HepG2 (cell line): ENCODE results near the gene BMERB1. TPM values are rescaled to one million over a fixed set of nuclear protein-coding genes. Genes with fewer than 3 reads are reported as not detected.

Source experiments
- ATAC-seq: fragments of 200-7000 bp; cut with Tn5 transposase; 3 replicates; pipeline ENCODE4 v1.9.1; 2020; ENCODE audit warnings: mild to moderate bottlenecking, moderate library complexity
- BruUV-seq: library from RNA; stranded (reverse); fragments of 400-500 nt; replicated peaks from 2 replicates; lab custom pipeline; 2021; lab: Mats Ljungman, UMichigan
- CTCF ChIA-PET: fragments of 300-600 bp; formaldehyde crosslinking; extraction: SDS; loops from one replicate; lab custom pipeline; 2021; ENCODE audit warnings: low total read pairs, inconsistent platforms, low intra/inter-chr PET ratio; lab: Yijun Ruan, JAX
- POLR2A ChIA-PET: fragments of 350-600 bp; sonication (Branson Sonifier 250); formaldehyde crosslinking; loops from one replicate; lab custom pipeline; 2020; ENCODE audit warnings: antibody characterized with exemption, inconsistent platforms; lab: Yijun Ruan, JAX
- DNase-seq: peaks from one replicate; pipeline ENCODE4 v3.0.0-alpha.2; 2015; ENCODE audit warnings: low spot score
- FAIRE-seq: peaks from 3 replicates; lab custom pipeline; 2011; peaks lifted over from hg19 to GRCh38; lab: Jason Lieb, UNC
- H2AFZ ChIP-seq: one replicate; pipeline ENCODE4 v1.6.1; 2011; ENCODE audit warnings: low read length, inconsistent platforms
- H3K27ac ChIP-seq: fragments of 300-600 bp; 3 replicates; pipeline ENCODE4 v1.8.0; 2011; ENCODE audit warnings: mixed run types, mild to moderate bottlenecking, mixed read lengths, low read length, inconsistent platforms; ENCODE audit not compliant: insufficient read depth; ENCODE audit errors: extremely low read length
- H3K27me3 ChIP-seq, 2 experiments: fragments of 200-600 bp in 1 of 2; 2 replicates in 1 of 2; 3 replicates in 1 of 2; pipeline versions ENCODE4 v1.6.0 to v1.8.0; 2011; ENCODE audit warnings: low read length in 2 of 2, mild to moderate bottlenecking in 2 of 2, moderate library complexity in 2 of 2, inconsistent platforms in 1 of 2; ENCODE audit not compliant: insufficient read depth in 2 of 2, control insufficient read depth in 1 of 2
- H3K36me3 ChIP-seq, 2 experiments: fragments of 200-600 bp in 1 of 2; replicated peaks in 1 of 2; 2 replicates in 1 of 2; 3 replicates in 1 of 2; pipeline versions ENCODE4 v1.5.1 to v1.8.0; 2011; ENCODE audit warnings: low read length in 2 of 2, inconsistent platforms in 1 of 2; ENCODE audit not compliant: insufficient read depth in 2 of 2, control insufficient read depth in 1 of 2
- H3K4me1 ChIP-seq: 2 replicates; pipeline ENCODE4 v1.5.1; 2012; ENCODE audit warnings: low read length, inconsistent platforms; ENCODE audit not compliant: insufficient read depth
- H3K4me2 ChIP-seq: 2 replicates; pipeline ENCODE4 v1.6.0; 2011; ENCODE audit warnings: low read depth, low read length, inconsistent platforms
- H3K4me3 ChIP-seq, 3 experiments: fragments of 200-600 bp in 1 of 3; sonication (generic), shearing (Covaris generic) in 1 of 3; replicated peaks in 1 of 3; 2 replicates each; pipeline ENCODE4 v1.5.1; 2011 to 2016; ENCODE audit warnings: low read length in 3 of 3, inconsistent platforms in 2 of 3, low read depth in 2 of 3, mild to moderate bottlenecking in 2 of 3, control low read depth in 1 of 3, mixed read lengths in 1 of 3; ENCODE audit not compliant: insufficient read depth in 1 of 3
- H3K79me2 ChIP-seq: one replicate; pipeline ENCODE4 v1.6.1; 2011; ENCODE audit warnings: low read length, inconsistent platforms; ENCODE audit not compliant: insufficient read depth
- H3K9ac ChIP-seq: 2 replicates; pipeline ENCODE4 v1.6.0; 2011; ENCODE audit warnings: mild to moderate bottlenecking, low read depth, low read length, inconsistent platforms; ENCODE audit not compliant: insufficient read depth
- H3K9me3 ChIP-seq: 2 replicates; pipeline ENCODE4 v1.5.1; 2012; ENCODE audit warnings: mild to moderate bottlenecking, low read length
- H4K20me1 ChIP-seq: 2 replicates; pipeline ENCODE4 v1.6.0; 2011; ENCODE audit warnings: inconsistent platforms, mild to moderate bottlenecking, low read length, moderate library complexity; ENCODE audit not compliant: insufficient read depth
- FOXA3 ChIP-seq: IDR thresholded peaks from 2 replicates; pipeline ENCODE4 v1.6.1; 2016; ENCODE audit warnings: missing genetic modification reagents, missing compliant biosample characterization
- JARID2 ChIP-seq: sonication (generic); formaldehyde crosslinking; IDR thresholded peaks from 2 replicates; pipeline ENCODE4 v1.8.1; 2023; ENCODE audit warnings: missing genetic modification reagents, inconsistent platforms; ENCODE audit not compliant: insufficient replicate concordance
- ZKSCAN1 ChIP-seq: fragments of 150-350 bp; IDR thresholded peaks from 2 replicates; pipeline ENCODE4 v1.6.1; 2014; ENCODE audit warnings: low read length
- ZNF136 ChIP-seq: sonication (generic); formaldehyde crosslinking; IDR thresholded peaks from 2 replicates; pipeline ENCODE4 v1.8.1; 2022; ENCODE audit warnings: low read depth, mild to moderate bottlenecking, moderate library complexity, missing genetic modification reagents
- ZSCAN30 ChIP-seq: sonication (generic); formaldehyde crosslinking; IDR thresholded peaks from 2 replicates; pipeline ENCODE4 v1.5.0; 2020; ENCODE audit warnings: mild to moderate bottlenecking, missing genetic modification reagents
- WGBS: methylation state at CpG from one replicate; pipeline ENCODE4 v1.1.6; 2017; ENCODE audit warnings: low lambda C conversion rate; 5-methylcytosine and 5-hydroxymethylcytosine counted together
- in situ Hi-C: cut with HindIII; loops from 2 replicates; pipeline ENCODE4 v1.10.0; 2017; ENCODE audit warnings: low pct_unique_long_range_greater_than_20kb; ENCODE audit not compliant: extremely low pct_ligation_motif_present
- intact Hi-C: fragments of 100-400 bp; cut with micrococcal nuclease; formaldehyde crosslinking; loops from one replicate; pipeline ENCODE4 v1.10.0; 2022; ENCODE audit not compliant: unreplicated experiment
- polyA plus RNA-seq, 8 experiments: library from polyadenylated mRNA; depleted of rRNA in 3 of 8; stranded (reverse) in 7 of 8; unstranded in 1 of 8; fragments of >200 nt; fragmentation: Illumina TruSeq in 4 of 8; extraction: Trizol in 4 of 8; gene quantifications; 2 replicates each; pipeline versions ENCODE4 v1.2.1 to v1.2.3, GENCODE V29; 2011 to 2016; ENCODE audit warnings: low read depth in 4 of 8, missing spikeins in 1 of 8, mixed read lengths in 1 of 8; ENCODE audit not compliant: insufficient read depth in 1 of 8
- total RNA-seq, 5 experiments: library from RNA; depleted of rRNA; stranded (reverse); fragments of >200 nt; fragmentation: Illumina TruSeq; extraction: Trizol; gene quantifications; 2 replicates each; pipeline ENCODE4 v1.2.3, GENCODE V29; 2016; ENCODE audit warnings: low read depth in 1 of 5
- TF ChIP-seq, protein P1 (sequence below): sonication (generic); formaldehyde crosslinking; IDR thresholded peaks from 2 replicates; pipeline ENCODE4 v1.5.1; 2020; ENCODE audit warnings: mild to moderate bottlenecking, missing genetic modification reagents, borderline replicate concordance

Gene BMERB1
- total and polyA plus RNA-seq, 2 of the 13 experiments (the other 11 are each of a cell fraction or from before 2014, with no cell fraction given): 1.4 TPM

DNA sequence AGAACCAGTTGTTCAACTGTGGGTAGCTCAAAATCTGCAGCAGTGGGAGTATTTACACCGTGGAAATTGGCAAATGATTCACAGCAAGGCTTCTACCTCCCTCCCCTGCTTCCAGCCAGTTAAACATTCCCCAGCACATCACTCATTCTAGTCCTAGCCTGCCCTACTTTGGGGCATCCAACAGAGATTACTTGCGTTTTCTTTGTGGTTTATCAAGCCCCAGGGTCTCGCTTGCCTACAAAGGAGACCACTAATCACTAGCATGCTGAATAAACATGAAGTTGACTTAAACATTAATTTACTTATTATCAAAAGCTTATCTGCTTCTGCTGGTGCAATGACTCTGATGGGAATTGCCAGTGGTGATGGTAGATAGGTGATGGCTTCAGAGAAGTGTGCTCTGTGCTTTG lies 114.1 kb downstream of the BMERB1 start (continued):
- 0 out of 2 replicates have a peak, but pooled peaks have one; percentile 10 for TF ChIP-seq FOXA3 (CRISPR knock-in tag)

DNA sequence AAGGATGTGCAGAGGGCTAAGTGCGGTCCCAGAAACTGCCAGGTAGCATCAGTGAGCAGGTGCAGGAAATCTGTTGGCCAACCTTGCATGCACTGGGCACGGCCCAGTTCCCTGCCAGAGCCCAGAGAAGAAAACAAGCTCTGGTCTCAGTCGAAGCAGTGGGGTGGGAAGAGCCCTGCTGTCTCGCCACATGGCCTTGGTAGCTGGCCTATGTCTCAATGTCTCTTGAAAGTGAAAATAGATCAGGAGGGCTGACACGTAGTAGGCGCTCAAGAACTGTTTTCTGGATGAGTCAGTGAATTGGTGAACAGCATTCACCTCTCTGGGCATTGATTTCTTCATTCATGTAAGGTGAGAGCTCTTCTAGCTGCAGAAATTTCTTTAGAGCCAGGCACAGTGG lies 118.1 kb downstream of the BMERB1 start:
- FAIRE-seq (no peak), DNase-seq (no peak), ATAC-seq (no peak)
- H3K27me3 ChIP-seq: no peaks in the 10 kb centered on the region
- no peak overlapping the region for H3K4me2 ChIP-seq
- peaks cover 28% of the 10 kb centered on the region for H3K4me1 ChIP-seq
- H3K36me3 ChIP-seq: no peaks in the 10 kb centered on the region
- WGBS: 59% methylated on average over 6 of the region's 6 CpGs
- BruUV-seq: no TSS peak
- no peak overlapping the region for H3K27ac ChIP-seq
- ChIA-PET CTCF (no interaction called here), POLR2A (interaction anchor here (0.7 to 2.3 kb wide), 2 partner anchors 23 to 90 kb away, joined by 4 to 7 read pairs; partner anchors contain the start of gene MARF1)
- H3K79me2 ChIP-seq: no peaks in the 10 kb centered on the region
- no peak overlapping the region for H2AFZ ChIP-seq
- H3K9me3 ChIP-seq: no peaks in the 10 kb centered on the region
- H4K20me1 ChIP-seq: no peaks in the 10 kb centered on the region
- H3K9ac ChIP-seq: no peak overlapping the region
- TF ChIP-seq, protein P1, sequence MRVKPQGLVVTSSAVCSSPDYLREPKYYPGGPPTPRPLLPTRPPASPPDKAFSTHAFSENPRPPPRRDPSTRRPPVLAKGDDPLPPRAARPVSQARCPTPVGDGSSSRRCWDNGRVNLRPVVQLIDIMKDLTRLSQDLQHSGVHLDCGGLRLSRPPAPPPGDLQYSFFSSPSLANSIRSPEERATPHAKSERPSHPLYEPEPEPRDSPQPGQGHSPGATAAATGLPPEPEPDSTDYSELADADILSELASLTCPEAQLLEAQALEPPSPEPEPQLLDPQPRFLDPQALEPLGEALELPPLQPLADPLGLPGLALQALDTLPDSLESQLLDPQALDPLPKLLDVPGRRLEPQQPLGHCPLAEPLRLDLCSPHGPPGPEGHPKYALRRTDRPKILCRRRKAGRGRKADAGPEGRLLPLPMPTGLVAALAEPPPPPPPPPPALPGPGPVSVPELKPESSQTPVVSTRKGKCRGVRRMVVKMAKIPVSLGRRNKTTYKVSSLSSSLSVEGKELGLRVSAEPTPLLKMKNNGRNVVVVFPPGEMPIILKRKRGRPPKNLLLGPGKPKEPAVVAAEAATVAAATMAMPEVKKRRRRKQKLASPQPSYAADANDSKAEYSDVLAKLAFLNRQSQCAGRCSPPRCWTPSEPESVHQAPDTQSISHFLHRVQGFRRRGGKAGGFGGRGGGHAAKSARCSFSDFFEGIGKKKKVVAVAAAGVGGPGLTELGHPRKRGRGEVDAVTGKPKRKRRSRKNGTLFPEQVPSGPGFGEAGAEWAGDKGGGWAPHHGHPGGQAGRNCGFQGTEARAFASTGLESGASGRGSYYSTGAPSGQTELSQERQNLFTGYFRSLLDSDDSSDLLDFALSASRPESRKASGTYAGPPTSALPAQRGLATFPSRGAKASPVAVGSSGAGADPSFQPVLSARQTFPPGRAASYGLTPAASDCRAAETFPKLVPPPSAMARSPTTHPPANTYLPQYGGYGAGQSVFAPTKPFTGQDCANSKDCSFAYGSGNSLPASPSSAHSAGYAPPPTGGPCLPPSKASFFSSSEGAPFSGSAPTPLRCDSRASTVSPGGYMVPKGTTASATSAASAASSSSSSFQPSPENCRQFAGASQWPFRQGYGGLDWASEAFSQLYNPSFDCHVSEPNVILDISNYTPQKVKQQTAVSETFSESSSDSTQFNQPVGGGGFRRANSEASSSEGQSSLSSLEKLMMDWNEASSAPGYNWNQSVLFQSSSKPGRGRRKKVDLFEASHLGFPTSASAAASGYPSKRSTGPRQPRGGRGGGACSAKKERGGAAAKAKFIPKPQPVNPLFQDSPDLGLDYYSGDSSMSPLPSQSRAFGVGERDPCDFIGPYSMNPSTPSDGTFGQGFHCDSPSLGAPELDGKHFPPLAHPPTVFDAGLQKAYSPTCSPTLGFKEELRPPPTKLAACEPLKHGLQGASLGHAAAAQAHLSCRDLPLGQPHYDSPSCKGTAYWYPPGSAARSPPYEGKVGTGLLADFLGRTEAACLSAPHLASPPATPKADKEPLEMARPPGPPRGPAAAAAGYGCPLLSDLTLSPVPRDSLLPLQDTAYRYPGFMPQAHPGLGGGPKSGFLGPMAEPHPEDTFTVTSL (CRISPR knock-in tag): 0 out of 2 replicates have a peak, but pooled peaks have one; percentile 11
- TF ChIP-seq ZSCAN30 (no peak), ZKSCAN1 (peak; percentile 80), JARID2 (CRISPR knock-in tag) (no peak), ZNF136 (CRISPR knock-in tag) (no peak)
- in situ Hi-C loops: no loop called here
- intact Hi-C loops: no loop called here
- H3K4me3 ChIP-seq: no peak overlapping the region
